ENCODE data around the gene OAS2. TPM values are rescaled to one million over a fixed set of nuclear protein-coding genes. Genes with fewer than 3 reads are reported as not detected.

The OAS2 gene
- total RNA-seq, 2 donors from 2014 or later, result 3.0 to 3.2 TPM

- Histone ChIP-seq H3K36me3 (no peaks in the 10 kb centered on the region), H3K9me3 (no peaks in the 10 kb centered on the region), H3K27ac (no peak overlapping the region), H3K4me1 (no peaks in the 10 kb centered on the region), H3K4me3 (no peak overlapping the region), H3K27me3 (no peaks in the 10 kb centered on the region), H3K9ac (ENCODE audit: low read depth in 2 of 2, low read length in 2 of 2) (no peak overlapping the region)
- TF ChIP-seq, protein P1, sequence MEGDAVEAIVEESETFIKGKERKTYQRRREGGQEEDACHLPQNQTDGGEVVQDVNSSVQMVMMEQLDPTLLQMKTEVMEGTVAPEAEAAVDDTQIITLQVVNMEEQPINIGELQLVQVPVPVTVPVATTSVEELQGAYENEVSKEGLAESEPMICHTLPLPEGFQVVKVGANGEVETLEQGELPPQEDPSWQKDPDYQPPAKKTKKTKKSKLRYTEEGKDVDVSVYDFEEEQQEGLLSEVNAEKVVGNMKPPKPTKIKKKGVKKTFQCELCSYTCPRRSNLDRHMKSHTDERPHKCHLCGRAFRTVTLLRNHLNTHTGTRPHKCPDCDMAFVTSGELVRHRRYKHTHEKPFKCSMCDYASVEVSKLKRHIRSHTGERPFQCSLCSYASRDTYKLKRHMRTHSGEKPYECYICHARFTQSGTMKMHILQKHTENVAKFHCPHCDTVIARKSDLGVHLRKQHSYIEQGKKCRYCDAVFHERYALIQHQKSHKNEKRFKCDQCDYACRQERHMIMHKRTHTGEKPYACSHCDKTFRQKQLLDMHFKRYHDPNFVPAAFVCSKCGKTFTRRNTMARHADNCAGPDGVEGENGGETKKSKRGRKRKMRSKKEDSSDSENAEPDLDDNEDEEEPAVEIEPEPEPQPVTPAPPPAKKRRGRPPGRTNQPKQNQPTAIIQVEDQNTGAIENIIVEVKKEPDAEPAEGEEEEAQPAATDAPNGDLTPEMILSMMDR (IDR thresholded peaks at IDR 0.05), result no peak
- intact Hi-C loops (cut with DNase I), result no loop called here
- no peak for DNase-seq
Observed at GRCh38 chr12:112964067-112964670, 14.2 kb upstream of the OAS2 start.

DNA sequence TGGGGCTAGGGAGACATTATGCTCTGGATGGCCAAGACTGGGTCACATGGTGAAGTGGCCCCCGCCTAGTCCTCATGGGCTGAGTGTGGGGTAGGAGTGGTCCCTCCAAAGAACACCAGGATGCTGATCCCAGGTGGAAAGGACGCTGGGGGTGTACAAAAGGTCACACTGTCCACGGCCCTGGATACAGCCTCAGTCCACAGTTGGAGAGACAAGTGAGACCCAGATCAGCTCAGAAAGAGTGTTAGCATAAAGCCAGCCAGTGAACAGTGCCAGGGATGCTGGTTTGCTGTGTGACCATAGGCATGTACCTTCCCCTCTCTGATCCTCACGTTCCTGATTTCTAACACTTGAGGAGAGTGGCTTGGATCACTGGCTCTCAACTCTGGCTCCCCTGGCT is 13.4 kb upstream of the OAS2 start:
- intact Hi-C loops (cut with DNase I), result no loop called here
- H3K27me3 ChIP-seq, result no peaks in the 10 kb centered on the region
- H3K4me3 ChIP-seq, result no peak overlapping the region
- no peaks in the 10 kb centered on the region for H3K36me3 ChIP-seq
- no peak for DNase-seq
- TF ChIP-seq, protein P1 (IDR thresholded peaks at IDR 0.05), result no peak
- H3K27ac ChIP-seq, result no peak overlapping the region
- no peaks in the 10 kb centered on the region for H3K4me1 ChIP-seq
- no peak overlapping the region for H3K9ac ChIP-seq (ENCODE audit: low read depth in 2 of 2, low read length in 2 of 2)
- H3K9me3 ChIP-seq, result no peaks in the 10 kb centered on the region

DNA sequence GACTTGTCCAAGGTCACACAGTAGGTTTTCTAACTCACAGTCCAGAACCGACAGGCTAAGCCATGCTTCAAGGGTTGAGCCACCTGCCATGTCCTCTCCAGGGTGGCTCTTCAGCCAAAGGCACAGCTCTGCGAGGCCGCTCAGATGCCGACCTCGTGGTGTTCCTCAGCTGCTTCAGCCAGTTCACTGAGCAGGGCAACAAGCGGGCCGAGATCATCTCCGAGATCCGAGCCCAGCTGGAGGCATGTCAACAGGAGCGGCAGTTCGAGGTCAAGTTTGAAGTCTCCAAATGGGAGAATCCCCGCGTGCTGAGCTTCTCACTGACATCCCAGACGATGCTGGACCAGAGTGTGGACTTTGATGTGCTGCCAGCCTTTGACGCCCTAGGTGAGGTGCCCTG is 12.7 kb upstream of the OAS2 start:
- H3K4me3 ChIP-seq, result no peak overlapping the region
- H3K36me3 ChIP-seq, result no peaks in the 10 kb centered on the region
- no peaks in the 10 kb centered on the region for H3K9me3 ChIP-seq
- no peak overlapping the region for H3K9ac ChIP-seq (ENCODE audit: low read depth in 2 of 2, low read length in 2 of 2)
- intact Hi-C loops (cut with DNase I), result no loop called here
- H3K27ac ChIP-seq, result no peak overlapping the region
- no peaks in the 10 kb centered on the region for H3K4me1 ChIP-seq
- no peak for DNase-seq
- TF ChIP-seq, protein P1 (IDR thresholded peaks at IDR 0.05), result no peak
- H3K27me3 ChIP-seq, result no peaks in the 10 kb centered on the region

DNA sequence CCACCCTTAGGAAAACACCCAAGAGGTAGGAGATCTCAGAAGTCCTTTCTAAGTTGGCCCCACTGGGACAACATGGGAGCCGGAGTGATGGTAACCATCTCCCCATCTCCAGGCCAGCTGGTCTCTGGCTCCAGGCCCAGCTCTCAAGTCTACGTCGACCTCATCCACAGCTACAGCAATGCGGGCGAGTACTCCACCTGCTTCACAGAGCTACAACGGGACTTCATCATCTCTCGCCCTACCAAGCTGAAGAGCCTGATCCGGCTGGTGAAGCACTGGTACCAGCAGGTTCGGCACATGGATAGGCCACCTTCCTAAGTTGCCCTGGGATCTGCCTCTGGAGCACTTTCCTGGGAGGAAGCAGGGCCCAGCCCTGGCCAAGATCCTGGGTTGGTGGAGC is 11.0 kb upstream of the OAS2 start:
- Histone ChIP-seq H3K9me3 (no peaks in the 10 kb centered on the region), H3K9ac (ENCODE audit: low read depth in 2 of 2, low read length in 2 of 2) (no peak overlapping the region), H3K4me1 (no peaks in the 10 kb centered on the region), H3K36me3 (no peaks in the 10 kb centered on the region), H3K4me3 (no peak overlapping the region), H3K27ac (no peak overlapping the region), H3K27me3 (no peaks in the 10 kb centered on the region)
- intact Hi-C loops (cut with DNase I), result no loop called here
- no peak for DNase-seq
- TF ChIP-seq, protein P1 (IDR thresholded peaks at IDR 0.05), result no peak

DNA sequence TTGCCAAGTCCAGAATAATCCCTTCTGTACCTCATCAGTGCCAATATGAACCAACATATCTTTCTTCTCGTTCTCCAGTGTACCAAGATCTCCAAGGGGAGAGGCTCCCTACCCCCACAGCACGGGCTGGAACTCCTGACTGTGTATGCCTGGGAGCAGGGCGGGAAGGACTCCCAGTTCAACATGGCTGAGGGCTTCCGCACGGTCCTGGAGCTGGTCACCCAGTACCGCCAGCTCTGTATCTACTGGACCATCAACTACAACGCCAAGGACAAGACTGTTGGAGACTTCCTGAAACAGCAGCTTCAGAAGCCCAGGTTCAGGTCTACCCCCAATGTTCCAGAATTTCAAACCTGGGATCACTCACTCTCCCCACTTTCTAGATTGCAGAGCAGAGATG is 10.5 kb upstream of the OAS2 start:
- no peaks in the 10 kb centered on the region for H3K4me1 ChIP-seq
- H3K27me3 ChIP-seq, result no peaks in the 10 kb centered on the region
- no peak for DNase-seq
- no peak overlapping the region for H3K9ac ChIP-seq (ENCODE audit: low read depth in 2 of 2, low read length in 2 of 2)
- H3K4me3 ChIP-seq, result no peak overlapping the region
- intact Hi-C loops (cut with DNase I), result no loop called here
- TF ChIP-seq, protein P1 (IDR thresholded peaks at IDR 0.05), result no peak
- no peak overlapping the region for H3K27ac ChIP-seq
- no peaks in the 10 kb centered on the region for H3K36me3 ChIP-seq
- no peaks in the 10 kb centered on the region for H3K9me3 ChIP-seq

Measured in colonic mucosa (tissue), 4 donors.